Thymus (tissue), 11 donors: ENCODE results near the gene LRRC8E. TPM values are rescaled to one million over a fixed set of nuclear protein-coding genes. Genes with fewer than 3 reads are reported as not detected.

ENCODE experiments used
- DNase-seq, 9 donors: peaks; one replicate each; pipeline ENCODE4 v3.0.0-alpha.2; 2013; ENCODE audit warnings: low spot score in 9 of 9, low read depth in 6 of 9, missing footprints in 1 of 9
- H3K27ac ChIP-seq, 2 donors: one replicate each; pipeline ENCODE4 v1.5.1; 2013; ENCODE audit warnings: control low read depth in 1 of 2, low read depth in 1 of 2, low read length in 1 of 2, mild to moderate bottlenecking in 1 of 2, moderate library complexity in 1 of 2
- H3K27me3 ChIP-seq, 2 donors: one replicate each; pipeline ENCODE4 v1.5.1; 2013; ENCODE audit warnings: low read length in 1 of 2; ENCODE audit not compliant: control insufficient read depth in 2 of 2, insufficient read depth in 1 of 2
- H3K36me3 ChIP-seq, 2 donors: one replicate each; pipeline ENCODE4 v1.5.1; 2013; ENCODE audit warnings: low read length in 1 of 2, mild to moderate bottlenecking in 1 of 2, moderate library complexity in 1 of 2; ENCODE audit not compliant: control insufficient read depth in 2 of 2, insufficient read depth in 2 of 2
- H3K4me1 ChIP-seq, 2 donors: one replicate each; pipeline ENCODE4 v1.5.1; 2013; ENCODE audit warnings: low read length in 2 of 2; ENCODE audit not compliant: control insufficient read depth in 2 of 2, insufficient read depth in 2 of 2
- H3K4me3 ChIP-seq, 2 donors: one replicate each; pipeline ENCODE4 v1.5.1; 2013; ENCODE audit warnings: low read length in 2 of 2, control low read depth in 1 of 2, mild to moderate bottlenecking in 1 of 2
- H3K9me3 ChIP-seq, 2 donors: one replicate each; pipeline ENCODE4 v1.5.1; 2013; ENCODE audit warnings: low read length in 1 of 2, mild to moderate bottlenecking in 1 of 2; ENCODE audit not compliant: control insufficient read depth in 2 of 2, insufficient read depth in 1 of 2
- WGBS: extraction: QIAGEN DNeasy Blood & Tissue Kit; methylation state at CpG from one replicate; pipeline ENCODE4 v1.1.7; 2013; 5-methylcytosine and 5-hydroxymethylcytosine counted together
- polyA plus RNA-seq: library from polyadenylated mRNA; stranded (reverse); fragments of 200-250 nt; gene quantifications from one replicate; pipeline ENCODE4 v1.2.3, GENCODE V29; 2013
- total RNA-seq: library from RNA; stranded (reverse); fragments of 120-200 nt; gene quantifications from one replicate; pipeline ENCODE4 v1.2.4, GENCODE V29; 2013
- donor health status: healthy.

LRRC8E gene
- total and polyA plus RNA-seq, 2 donors = 0.05 to 0.27 TPM

DNA sequence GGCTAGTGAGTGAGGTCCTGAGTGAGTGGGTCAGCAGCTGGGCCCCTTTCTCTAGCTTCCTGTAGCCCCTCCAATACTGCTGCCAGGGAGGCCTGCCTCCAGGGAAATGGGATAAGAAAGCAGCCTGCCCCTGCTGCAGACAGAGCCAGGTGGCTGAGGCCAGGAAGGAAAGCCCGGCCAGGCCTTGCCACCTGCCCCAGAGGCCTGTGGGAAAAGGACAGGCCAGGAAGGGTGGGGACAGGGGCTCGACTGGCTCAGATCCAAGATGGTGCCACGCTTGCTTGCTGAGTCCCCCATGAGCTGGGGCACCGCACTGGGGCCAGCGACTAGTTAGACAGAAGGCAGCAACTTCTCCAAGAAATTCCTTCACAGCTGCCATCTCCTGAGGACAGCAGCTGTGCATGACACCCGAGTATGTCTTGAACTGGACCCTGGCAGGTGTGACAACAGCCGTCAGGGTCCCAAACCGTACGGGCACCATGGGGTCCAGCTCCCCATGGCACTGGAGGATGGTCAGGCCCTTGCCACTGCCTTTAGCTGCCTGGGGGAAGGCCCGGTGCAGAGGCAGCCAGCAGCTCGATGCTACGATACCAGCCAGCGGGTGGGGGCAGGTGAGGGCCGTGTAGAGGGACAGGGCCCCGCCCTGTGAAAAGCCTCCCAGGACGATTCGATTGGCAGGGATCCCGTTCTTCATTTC is 9.1 kb upstream of the LRRC8E start:
- Histone ChIP-seq H3K4me1 (peaks cover 5 to 7% of the 10 kb centered on the region in 2 donors), H3K27ac (no peak overlapping the region), H3K27me3 (peaks cover 7 to 34% of the 10 kb centered on the region in 2 donors), H3K36me3 (no peaks in the 10 kb centered on the region), H3K9me3 (peaks cover 0 to 2% of the 10 kb centered on the region in 2 donors), H3K4me3 (no peak overlapping the region)
- WGBS = 90% methylated on average over 18 of the region's 18 CpGs
- DNase-seq = no peak

DNA sequence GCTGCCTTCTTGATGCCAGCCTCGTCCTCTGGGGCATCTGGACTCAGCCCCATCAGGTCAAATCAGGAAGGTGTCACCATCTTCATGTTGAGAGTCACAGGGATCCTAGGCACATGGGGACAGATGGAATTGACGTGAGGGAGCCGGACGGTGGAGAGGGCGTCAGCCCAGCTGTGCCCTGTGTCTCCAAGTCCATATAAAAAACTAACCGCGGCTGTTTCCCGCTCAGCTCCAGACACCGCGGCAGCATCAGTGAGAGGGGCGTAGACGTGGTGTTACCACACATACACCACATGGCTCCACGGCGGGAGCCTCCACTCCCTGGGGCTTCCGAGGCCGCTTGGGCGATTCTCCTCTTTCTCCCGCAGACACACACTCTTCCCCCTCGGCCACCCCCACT is 8.5 kb upstream of the LRRC8E start:
- Histone ChIP-seq H3K27me3 (peaks cover 2 to 28% of the 10 kb centered on the region in 2 donors), H3K36me3 (no peaks in the 10 kb centered on the region), H3K4me1 (peaks cover under 1 to 1% of the 10 kb centered on the region in 2 donors), H3K9me3 (peaks cover 0 to 2% of the 10 kb centered on the region in 2 donors), H3K4me3 (no peak overlapping the region), H3K27ac (no peak overlapping the region)
- no peak for DNase-seq
- 96% methylated on average over 19 of the region's 19 CpGs for WGBS

DNA sequence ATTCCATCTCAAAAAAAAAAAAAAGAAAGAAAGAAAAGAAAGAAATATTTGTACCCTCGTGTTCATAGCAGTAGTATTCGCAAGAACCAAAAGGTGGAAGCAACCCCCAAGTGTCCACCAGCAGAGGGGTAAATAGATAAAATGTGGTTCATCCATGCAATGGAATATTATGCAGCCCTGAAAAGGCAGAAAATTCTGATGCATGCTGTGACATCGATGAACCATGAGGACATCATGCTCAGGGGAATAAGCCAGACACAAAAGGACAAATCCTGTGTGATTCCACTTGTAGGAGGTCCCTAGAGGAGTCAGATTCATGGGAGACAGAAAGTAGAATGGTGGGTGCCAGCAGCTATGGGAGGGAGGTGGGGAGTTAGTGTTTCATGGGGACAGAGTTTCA is 6.4 kb upstream of the LRRC8E start:
- no peaks in the 10 kb centered on the region for H3K4me1 ChIP-seq
- no peak for DNase-seq
- 97% methylated on average over 3 of the region's 3 CpGs for WGBS

DNA sequence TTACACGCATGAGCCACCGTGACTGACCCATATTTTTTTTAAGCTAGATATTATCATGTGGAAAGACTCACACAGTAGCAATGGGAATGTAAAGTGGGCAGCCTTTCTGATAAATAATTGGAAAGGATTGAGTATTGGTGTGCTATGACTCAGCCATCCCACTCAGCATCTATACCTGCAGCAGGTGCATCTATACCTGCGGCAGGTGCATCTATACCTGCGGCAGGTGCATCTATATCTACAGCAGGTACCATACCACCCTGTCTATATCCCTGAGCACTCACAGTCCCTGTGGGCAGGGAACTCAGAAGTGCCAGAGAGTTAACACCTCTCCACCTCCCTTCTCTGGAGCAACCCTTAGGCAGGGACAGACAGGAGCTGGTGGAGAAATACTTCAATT is 5.2 kb upstream of the LRRC8E start:
- Histone ChIP-seq H3K27ac (no peak overlapping the region), H3K4me3 (no peak overlapping the region), H3K9me3 (peaks cover 0 to 6% of the 10 kb centered on the region in 2 donors), H3K36me3 (no peaks in the 10 kb centered on the region), H3K4me1 (peaks cover under 1 to 2% of the 10 kb centered on the region in 2 donors), H3K27me3 (peaks cover 3 to 26% of the 10 kb centered on the region in 2 donors)
- DNase-seq = no peak
- WGBS = 99% methylated on average over 4 of the region's 4 CpGs

More for the DNA sequence above, 6.4 kb upstream of the LRRC8E start:
- peaks cover 0 to 21% of the 10 kb centered on the region in 2 donors for H3K27me3 ChIP-seq
- no peak overlapping the region for H3K4me3 ChIP-seq
- no peaks in the 10 kb centered on the region for H3K9me3 ChIP-seq
- no peaks in the 10 kb centered on the region for H3K36me3 ChIP-seq
- H3K27ac ChIP-seq = no peak overlapping the region

DNA sequence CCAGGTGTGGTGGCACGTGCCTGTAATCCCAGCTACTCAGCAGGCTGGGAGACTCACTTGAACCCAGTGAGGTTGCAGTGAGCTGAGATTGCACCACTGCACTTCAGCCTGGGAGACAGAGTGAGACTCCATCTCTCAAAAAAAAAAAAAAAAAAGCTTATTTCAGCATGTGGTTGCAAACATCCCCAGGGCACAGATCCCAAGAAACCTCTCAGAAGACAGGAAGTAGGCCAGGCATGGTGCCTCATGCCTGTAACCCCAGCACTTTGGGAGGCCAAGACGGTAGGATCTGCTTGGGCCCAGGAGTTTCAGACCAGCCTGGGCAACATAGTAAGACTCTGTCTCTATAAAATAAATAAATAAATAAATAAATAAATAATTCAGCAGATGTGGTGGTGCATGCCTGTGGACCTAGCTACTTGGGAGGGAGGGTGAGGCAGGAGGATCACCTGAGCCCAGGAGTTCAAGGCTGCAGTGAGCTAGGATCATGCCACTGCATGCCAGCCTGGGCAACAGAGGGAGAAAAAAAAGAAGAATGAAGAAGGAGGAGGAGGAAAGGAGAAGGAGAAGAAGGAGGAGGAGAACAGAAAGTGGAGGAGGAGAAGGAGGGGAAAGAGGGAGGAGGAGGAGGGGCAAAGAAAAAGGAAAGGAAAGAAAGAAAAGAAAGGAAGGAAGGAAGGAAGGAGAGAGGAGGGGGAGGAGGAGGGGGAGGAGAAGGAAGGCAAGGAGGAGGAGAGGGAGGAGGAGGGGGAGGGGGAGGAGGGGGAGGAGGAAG is 4.3 kb upstream of the LRRC8E start:
- Histone ChIP-seq H3K9me3 (peaks cover 0 to 6% of the 10 kb centered on the region in 2 donors), H3K4me1 (peaks cover 3 to 4% of the 10 kb centered on the region in 2 donors), H3K36me3 (no peaks in the 10 kb centered on the region), H3K4me3 (no peak overlapping the region), H3K27me3 (peaks cover 11 to 33% of the 10 kb centered on the region in 2 donors), H3K27ac (no peak overlapping the region)
- no peak for DNase-seq
- 94% methylated on average over 2 of the region's 2 CpGs for WGBS

DNA sequence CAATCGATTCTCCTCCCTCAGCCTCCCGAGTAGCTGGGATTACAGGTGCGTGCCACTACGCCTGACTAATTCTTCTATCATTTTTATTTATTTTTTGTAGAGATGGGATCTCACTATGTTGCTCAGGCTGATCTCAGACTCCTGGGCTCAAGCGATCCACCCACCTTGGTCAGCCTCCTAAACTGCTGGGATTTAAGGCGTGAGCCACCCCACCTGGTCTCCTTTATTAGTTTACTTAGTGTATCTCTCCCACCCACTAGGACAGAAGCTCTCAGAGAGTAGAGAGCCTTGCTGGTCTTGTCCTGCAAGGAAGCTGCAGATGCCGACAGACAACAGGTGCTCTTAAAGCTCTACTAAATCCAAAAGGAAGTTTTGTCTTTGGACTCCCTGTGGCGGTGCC is 2.5 kb upstream of the LRRC8E start:
- Histone ChIP-seq H3K4me1 (peaks cover 3 to 4% of the 10 kb centered on the region in 2 donors), H3K27ac (no peak overlapping the region), H3K4me3 (no peak overlapping the region), H3K27me3 (peaks cover 11 to 47% of the 10 kb centered on the region in 2 donors), H3K36me3 (no peaks in the 10 kb centered on the region), H3K9me3 (peaks cover 0 to 6% of the 10 kb centered on the region in 2 donors)
- WGBS = 96% methylated on average over 8 of the region's 8 CpGs
- DNase-seq = no peak

DNA sequence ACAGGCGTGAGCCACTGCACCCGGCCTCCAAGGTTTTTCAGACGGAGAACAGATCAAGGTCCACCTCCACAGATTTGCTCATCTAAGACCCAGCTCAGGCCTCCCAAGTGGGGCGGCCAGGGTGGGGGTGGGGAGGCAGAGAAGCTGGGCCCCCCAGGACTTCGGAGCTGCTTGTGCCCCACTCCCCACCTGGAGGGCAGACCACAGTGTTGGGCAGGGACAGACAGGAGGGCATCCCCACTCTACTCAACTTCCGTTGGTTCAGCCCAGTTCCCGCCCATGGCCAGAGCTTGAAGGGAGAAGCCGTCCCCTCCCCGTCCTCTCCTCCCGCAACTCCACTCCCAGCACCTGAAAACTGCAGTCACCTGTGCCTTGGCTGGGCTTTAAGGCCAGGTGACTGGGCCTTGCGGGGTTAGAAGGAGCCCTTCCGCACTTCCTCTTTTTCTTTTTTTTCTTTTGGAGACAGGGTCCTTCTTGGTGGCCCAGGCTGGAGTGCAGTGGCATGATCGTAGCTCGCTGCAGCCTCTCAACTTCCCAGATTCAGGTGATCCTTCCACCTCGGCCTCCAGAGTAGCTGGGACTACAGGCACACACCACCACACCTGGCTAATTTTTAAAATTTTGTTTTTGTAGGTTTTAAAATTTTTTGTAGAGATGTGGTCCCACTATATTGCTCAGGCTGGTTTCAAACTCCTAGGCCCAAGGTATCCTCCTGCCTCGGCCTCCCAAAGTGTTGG is 734 bp upstream of the LRRC8E start:
- Histone ChIP-seq H3K27me3 (peaks cover 11 to 55% of the 10 kb centered on the region in 2 donors), H3K4me3 (no peak overlapping the region), H3K4me1 (peaks cover 3 to 4% of the 10 kb centered on the region in 2 donors), H3K9me3 (peaks cover 0 to 6% of the 10 kb centered on the region in 2 donors), H3K27ac (no peak overlapping the region), H3K36me3 (no peaks in the 10 kb centered on the region)
- no peak for DNase-seq
- 78% methylated on average over 16 of the region's 16 CpGs for WGBS

DNA sequence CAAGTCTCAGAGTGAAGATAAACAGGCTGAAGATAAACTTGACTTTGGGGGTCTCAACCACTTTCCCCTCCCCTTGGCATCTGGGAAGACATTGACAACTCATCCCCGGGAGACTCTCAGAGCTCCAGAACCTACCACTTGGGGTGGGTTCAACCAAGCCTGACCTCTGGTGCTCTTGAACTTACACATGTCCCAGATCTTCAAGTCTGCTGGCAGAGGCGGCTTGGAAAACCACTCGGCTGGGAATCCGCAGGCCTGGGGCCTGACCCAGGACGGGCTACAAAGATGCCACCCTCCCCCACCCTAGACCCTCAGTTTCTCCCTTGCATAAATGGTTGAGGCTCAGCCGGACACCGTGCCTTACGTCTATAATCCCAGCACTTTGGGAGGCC is 512 bp downstream of the LRRC8E start:
- H3K9me3 ChIP-seq = peaks cover 0 to 6% of the 10 kb centered on the region in 2 donors
- H3K27me3 ChIP-seq = peaks cover 11 to 55% of the 10 kb centered on the region in 2 donors
- H3K4me1 ChIP-seq = peaks cover 3 to 4% of the 10 kb centered on the region in 2 donors
- no peak overlapping the region for H3K4me3 ChIP-seq
- H3K36me3 ChIP-seq = no peaks in the 10 kb centered on the region
- 85% methylated on average over 8 of the region's 8 CpGs for WGBS
- DNase-seq = no peak
- no peak overlapping the region for H3K27ac ChIP-seq
